ENCODE results near the gene DTNA.

DNA sequence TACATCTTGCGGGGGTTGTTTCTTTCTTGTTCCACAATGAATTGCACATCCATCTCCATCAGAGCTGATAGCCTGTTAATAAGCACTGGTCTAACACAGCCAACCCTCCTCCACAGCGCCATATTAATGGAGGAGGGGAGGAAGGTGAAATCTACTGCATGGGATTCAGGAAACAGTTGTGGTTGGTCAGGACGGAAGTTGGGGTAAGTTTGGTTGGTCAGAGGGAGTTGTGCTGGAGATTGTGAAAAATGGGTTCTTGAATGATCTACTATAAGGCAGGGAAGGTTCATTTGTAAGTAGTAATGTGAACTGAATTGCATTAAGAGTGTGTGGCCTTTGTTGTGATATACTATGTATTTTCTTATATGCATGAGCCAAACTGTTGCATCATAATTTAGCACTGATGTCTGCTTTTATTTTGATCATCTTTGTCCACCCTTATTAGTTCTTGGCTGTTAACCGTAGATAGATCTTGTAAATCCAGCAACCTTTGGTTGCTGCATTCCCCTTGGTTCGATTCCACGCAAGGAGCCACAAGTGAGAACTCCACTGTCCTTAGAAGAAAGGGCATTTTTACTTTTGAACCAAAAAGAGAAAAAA lies 180.5 kb downstream of the DTNA start:
- TF ChIP-seq ZNF274 (IDR thresholded peaks at IDR 0.05; ENCODE audit: low read depth, low read length) (no peak), POLR2AphosphoS5 (IDR thresholded peaks at IDR 0.05; ENCODE audit: low read depth, low read length) (no peak), POLR2A (IDR thresholded peaks at IDR 0.05; ENCODE audit: borderline replicate concordance, extremely low read depth, insufficient read depth, insufficient read length) (no peak), ZFX (IDR thresholded peaks at IDR 0.05) (no peak), CTCF (IDR thresholded peaks at IDR 0.05 in 2 of 3, conservative IDR thresholded peaks at IDR 0.05 in 1 of 3; ENCODE audit: borderline replicate concordance in 1 of 3, insufficient read depth in 1 of 3, low read depth in 2 of 3, low read length in 2 of 3) (no peak), MAX (IDR thresholded peaks at IDR 0.05) (no peak), ATF3 (IDR thresholded peaks at IDR 0.05) (no peak), EZH2 (IDR thresholded peaks at IDR 0.05) (no peak), YY1 (IDR thresholded peaks at IDR 0.05; ENCODE audit: extremely low read depth, insufficient replicate concordance, low read depth, low read length) (no peak)
- TF ChIP-seq, protein P1, sequence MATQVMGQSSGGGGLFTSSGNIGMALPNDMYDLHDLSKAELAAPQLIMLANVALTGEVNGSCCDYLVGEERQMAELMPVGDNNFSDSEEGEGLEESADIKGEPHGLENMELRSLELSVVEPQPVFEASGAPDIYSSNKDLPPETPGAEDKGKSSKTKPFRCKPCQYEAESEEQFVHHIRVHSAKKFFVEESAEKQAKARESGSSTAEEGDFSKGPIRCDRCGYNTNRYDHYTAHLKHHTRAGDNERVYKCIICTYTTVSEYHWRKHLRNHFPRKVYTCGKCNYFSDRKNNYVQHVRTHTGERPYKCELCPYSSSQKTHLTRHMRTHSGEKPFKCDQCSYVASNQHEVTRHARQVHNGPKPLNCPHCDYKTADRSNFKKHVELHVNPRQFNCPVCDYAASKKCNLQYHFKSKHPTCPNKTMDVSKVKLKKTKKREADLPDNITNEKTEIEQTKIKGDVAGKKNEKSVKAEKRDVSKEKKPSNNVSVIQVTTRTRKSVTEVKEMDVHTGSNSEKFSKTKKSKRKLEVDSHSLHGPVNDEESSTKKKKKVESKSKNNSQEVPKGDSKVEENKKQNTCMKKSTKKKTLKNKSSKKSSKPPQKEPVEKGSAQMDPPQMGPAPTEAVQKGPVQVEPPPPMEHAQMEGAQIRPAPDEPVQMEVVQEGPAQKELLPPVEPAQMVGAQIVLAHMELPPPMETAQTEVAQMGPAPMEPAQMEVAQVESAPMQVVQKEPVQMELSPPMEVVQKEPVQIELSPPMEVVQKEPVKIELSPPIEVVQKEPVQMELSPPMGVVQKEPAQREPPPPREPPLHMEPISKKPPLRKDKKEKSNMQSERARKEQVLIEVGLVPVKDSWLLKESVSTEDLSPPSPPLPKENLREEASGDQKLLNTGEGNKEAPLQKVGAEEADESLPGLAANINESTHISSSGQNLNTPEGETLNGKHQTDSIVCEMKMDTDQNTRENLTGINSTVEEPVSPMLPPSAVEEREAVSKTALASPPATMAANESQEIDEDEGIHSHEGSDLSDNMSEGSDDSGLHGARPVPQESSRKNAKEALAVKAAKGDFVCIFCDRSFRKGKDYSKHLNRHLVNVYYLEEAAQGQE (IDR thresholded peaks at IDR 0.05; ENCODE audit: low read depth), result no peak

Data from HCT116 (cell line).